NCI-H1694 (cell line): ENCODE data around the gene ZNF418.
A peak's percentile ranks its signal among the peaks of the same experiment; 100 is the strongest.
"Not testable (repeated sequence)": the region's sequence is repeated elsewhere in the genome, so short reads cannot be mapped to it uniquely, and the experiment has no call there.

ENCODE experiments used
- DNase-seq: peaks from one replicate; lab custom pipeline; 2025; lab: John Stamatoyannopoulos, UW

The ZNF418 gene

DNA sequence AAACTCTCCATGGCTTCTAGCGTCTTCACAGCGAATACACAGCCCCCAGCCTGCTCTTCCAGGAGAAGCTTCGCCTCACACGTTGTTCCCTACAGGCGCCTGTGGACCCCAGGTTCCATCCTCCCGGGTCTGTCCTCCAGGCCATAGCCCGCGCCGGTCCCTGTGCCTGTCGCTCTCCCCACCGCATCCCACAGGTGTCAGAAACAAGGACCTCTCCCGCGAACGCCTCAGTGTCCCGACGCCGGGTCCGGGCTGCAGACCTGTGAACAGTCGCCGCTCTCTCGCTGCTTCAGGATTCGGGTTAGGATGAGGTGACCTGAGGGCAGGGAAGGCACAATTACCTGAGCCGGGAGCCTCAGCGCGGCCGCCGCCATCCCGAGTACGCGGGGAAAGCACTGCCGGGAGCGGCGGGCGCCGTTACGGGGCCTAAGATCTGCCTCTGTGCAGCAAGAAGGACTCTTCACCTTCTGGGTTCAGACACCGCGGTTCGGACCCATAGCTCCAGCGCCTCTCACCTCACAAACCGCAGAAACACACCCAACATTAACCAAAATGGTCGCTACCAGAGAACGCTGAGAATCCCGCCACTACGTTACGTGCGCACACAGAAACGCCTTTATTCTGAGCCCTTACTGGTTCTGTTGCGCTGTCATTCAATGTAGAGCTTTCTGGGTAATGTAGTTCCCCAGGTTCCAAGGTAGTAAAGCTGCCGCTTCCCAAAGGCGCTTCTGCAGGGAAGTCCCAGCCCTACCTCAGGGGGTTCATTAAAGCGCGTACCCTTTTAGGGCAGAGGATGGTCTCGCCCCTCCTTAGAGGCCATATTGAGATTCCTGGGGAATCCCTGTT lies at the start of gene ZNF418:
ZNF418 (minus strand) TSS at position 583 of the 846 bp plus-strand sequence. CDS start 1,580 bp downstream, outside the sequence.
- DNase-seq, result no peak

DNA sequence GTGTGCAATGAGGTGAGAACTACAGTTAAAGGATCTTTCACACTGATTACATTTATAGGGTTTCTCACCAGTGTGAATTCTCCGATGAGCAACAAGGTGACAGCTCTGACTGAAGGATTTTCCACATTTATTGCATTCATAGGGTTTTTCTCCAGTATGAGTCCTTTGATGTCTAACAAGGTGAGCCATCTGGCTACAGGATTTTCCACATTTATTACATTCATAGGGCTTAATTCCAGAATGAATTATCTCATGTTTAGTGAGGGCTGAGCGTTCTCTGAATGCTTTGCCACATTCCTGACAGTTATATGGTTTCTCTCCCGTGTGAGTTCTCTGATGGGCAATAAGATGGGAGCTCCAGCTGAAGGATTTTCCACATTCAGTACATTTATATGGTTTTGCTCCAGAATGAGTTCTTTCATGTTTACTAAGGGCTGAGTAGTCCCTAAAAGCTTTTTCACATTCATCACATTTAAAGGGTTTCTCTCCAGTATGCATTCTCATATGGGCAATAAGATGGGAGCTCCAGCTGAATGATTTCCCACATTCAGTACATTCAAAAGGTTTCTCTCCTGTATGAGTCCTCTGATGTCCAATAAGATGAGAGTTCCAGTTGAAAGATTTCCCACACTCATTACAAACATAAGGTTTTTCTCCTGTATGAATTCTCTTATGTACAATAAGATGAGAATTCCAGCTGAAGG lies 43.5 kb upstream of the ZNF418 start:
- DNase-seq, result no peak

DNA sequence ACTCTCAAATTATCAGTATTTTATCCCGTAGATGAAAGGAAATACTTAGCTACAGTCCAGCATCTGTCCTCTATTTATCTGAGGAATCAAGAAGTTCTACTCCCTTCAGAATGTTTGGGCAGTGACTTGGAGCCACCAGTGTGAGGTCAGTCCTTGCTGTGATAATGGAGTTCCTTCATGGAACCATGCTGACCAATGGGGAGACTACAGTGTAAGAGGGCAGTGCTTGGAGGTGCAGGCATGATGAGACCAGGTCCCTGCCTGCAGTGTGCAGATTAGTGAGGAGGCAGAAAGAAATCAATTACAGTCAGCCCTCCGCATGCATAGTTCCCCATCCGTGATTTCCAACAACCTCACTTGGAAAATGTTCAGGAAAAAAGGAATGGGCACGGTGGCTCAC lies 39.2 kb upstream of the ZNF418 start, which contains the start of gene C19orf18:
C19orf18 (minus strand) TSS at position 101 of the 400 bp plus-strand sequence. CDS start 102 bp downstream, outside the sequence.
- no peak for DNase-seq

DNA sequence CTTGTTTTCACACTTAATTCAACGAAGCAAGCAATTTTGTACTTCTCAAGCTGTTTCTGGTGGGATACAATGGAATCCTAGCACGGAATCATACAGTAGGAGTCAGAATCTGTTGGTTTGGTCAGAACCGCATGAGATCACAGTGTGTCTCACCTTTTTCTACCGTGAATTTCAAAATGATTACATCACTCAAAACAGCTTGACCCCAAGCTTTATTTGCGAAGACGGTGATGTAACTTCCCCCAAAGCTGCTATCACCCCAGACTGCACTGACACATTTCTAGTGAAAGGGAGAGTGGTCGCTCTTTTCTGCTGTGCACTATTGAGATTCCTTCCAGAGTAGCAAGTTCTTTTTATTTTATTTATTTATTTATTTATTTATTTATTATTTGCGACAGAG lies 29.6 kb upstream of the ZNF418 start:
- no peak for DNase-seq

DNA sequence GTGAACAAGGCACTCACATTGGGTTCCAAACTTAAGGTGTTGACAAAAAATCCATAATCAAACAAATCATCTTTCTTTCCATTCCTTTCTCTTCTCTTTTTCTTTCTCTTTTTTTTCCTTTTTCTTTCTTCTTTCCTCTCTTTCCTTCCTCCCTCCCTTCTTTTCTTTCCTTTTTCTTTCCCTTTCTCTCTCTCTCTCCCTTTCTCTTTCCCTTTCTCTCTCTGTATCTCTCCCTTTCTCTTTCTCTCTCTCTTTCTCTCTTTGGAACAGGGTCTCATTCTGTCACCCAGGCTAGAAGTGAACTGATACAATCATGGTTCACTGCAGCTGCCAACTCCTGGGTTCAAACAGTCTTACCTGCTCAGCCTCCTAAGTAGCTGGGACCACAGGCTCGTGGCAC lies 26.6 kb upstream of the ZNF418 start:
- DNase-seq, result no peak

DNA sequence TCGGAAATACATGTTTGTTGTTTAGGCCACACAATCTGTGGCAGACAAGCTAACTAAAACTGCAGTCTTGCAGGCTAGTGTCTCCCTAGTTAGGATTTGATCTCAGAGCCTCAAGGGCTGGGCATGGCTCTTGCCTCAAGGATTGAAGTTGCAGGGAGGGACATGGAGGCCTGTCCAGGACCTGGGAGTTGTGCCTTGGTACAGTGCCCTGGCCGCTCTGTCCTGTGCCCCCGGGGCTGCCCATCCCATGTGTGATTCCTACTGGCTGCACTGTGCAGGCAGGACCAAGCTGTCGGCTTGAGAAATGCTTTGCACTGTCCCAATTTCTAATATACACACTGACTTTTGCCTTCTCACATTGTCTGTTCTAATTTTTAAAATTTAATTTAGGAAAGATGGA lies 19.8 kb upstream of the ZNF418 start:
- DNase-seq, result no peak

DNA sequence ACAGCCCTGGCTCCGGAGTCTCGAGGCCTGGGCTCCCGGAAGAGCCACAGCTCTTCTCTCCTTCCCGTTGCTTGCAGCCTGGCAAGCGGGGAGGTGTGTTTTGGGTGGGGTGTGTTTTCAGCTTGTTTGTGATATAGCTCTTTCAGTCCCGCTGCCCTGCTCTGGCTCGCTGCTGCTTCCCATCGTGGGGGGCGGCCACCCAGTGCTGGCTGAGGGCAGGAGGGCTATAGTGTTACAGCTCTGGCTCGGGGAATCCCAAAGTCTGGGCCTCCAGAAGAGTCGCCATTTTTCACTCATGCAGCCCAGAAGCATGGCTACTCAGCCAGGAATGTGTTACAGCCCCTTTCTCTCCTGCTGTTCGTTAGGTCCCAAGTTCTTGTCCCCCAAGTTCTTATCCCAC lies 14.5 kb upstream of the ZNF418 start:
- DNase-seq, result no peak

DNA sequence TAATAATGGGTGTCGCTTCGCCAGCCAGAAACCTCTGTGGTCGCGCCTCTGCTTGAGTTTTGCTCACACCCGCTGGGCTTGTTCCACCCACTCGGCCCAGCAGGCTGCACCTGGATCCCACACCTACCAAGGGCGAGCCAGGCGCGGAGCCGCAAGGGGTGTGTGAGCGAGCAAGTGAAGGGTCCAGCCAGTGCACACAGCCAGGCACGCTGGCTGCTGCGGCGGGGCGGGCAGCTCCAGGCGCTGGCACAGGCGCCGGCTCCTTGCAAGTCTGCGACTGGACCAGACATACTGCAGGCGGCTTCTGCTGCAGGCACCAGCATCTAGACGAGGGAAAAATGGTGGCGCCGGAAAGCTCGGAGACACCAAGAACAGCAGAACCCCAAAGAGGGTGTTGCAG lies 14.1 kb upstream of the ZNF418 start:
- no peak for DNase-seq

DNA sequence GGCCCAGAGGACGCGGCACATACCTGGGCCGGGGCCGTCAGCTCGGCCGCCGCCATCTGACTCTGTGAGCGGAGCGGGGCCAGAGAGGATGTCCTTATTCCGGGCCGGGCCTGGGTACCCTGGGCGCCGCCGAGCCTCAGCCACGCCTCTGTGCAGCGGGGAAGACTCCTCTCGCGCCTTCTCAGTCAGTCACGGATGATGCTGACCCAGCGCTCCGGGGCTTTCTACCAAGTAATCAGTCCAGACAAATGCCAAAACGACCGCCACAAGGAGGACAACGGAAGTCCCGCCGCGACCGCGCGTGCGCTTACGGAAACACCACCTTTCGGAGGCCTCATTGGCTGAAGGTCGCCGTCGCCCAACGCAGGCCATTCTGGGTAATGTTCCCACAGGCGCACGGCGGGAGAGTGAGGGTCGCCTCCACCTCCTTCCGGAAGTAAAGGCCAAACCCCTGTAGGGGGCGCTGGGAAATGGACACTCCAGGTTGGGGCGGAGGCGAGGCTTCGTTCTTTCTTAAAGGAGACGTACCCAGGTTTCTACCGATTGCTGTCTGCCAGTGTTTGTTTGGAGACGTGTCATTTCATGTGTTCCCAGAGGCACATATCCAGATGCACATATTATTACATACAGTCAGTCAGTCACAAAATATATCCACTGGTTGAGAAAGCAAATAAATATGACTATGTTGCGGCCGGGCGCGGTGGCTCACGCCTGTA lies 12.4 kb upstream of the ZNF418 start, which contains the start of gene ZNF256:
ZNF256 (minus strand) TSS at position 288 of the 716 bp plus-strand sequence; CDS start at position 56, 232 bp downstream.
- peak; percentile 94 for DNase-seq

DNA sequence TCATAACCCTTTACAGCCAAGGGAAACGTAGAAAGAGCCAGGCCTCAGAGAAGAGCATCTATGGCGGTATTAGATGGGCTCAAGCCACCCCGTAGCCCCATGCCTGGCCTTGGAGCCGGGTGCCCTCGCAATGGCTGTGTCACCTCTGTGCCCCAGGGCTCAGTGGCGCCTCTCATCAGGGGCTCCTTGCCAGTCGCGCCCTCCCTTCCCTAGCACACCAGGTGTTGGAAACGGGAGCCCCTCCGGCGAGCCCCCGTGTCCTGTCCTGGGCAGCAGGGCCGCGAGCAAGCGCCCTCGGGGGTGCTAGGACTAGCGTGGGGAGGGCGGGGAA lies 11.9 kb upstream of the ZNF418 start:
- DNase-seq, result no peak

DNA sequence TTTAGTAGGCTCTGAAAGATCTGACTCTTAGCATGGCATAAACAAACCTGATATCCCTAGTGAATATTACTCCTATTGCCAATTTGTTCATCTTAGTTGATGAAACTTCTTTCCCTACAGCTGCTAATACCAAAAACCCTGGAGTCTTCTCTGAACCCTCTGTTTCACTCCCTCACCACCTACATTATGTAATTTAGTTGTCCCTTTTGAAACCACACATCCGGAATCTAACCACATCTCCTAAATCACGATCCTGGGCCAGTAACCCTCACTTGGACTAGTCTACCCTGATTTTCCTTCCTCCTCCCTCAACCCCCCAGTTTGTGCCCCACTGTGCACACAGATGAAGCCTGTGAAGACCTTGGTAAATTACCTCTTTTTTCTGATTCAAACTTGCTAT lies 11.1 kb upstream of the ZNF418 start:
- no peak for DNase-seq

DNA sequence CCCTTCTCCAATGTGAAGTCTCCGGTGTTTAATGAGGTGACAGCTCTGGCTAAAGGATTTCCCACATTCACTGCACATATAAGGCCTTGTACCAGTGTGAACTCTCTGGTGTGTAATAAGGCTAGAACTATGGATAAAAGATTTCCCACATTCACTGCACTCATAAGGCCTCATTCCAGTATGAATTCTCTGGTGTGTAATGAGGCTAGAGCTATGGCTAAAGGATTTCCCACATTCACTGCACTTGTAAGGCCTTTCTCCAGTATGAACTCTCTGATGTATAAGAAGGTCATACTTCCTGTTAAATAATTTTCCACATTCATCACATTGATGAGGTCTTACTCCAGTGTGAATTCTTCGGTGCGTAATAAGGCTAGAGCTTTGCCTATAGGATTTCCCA lies 6.4 kb upstream of the ZNF418 start:
- no peak for DNase-seq

DNA sequence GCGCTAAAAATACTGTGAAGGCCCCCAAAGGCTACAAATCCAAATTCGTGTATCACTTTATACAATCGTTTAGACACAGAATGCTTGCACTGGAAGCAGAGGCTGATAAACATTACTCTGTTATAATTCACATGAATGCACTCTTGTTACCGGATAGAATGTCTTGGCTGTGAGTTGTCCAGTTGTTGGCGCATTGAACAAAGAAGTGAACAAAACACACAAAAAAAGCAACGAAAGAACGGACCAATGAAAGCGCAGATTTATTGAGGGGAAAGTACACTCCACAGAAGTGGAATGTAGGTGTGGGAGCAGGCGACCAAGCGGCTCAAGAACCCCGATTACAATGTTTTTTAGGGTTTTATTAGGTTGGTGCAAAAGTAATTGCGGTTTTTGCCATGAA lies 529 bp upstream of the ZNF418 start:
- DNase-seq, result no peak

DNA sequence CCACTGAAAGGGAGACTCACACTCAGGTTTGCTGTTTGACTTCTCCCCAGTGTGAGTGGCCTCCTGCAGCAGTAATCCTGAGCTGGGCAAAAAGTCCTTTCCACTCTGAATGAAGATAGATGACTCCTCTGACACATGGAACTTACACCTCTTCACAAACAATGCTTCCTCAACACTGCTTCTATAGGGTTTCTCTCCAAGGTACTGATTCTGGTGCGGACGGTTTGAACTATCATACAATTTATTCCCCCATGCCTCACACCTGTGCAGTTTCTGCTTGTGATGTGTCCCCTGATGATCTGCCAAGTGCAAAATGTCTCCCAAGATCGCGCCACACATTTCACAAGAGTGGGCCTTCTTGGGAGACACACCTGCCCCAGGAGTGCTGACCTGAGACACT lies 7.6 kb downstream of the ZNF418 start:
- DNase-seq, result no peak

DNA sequence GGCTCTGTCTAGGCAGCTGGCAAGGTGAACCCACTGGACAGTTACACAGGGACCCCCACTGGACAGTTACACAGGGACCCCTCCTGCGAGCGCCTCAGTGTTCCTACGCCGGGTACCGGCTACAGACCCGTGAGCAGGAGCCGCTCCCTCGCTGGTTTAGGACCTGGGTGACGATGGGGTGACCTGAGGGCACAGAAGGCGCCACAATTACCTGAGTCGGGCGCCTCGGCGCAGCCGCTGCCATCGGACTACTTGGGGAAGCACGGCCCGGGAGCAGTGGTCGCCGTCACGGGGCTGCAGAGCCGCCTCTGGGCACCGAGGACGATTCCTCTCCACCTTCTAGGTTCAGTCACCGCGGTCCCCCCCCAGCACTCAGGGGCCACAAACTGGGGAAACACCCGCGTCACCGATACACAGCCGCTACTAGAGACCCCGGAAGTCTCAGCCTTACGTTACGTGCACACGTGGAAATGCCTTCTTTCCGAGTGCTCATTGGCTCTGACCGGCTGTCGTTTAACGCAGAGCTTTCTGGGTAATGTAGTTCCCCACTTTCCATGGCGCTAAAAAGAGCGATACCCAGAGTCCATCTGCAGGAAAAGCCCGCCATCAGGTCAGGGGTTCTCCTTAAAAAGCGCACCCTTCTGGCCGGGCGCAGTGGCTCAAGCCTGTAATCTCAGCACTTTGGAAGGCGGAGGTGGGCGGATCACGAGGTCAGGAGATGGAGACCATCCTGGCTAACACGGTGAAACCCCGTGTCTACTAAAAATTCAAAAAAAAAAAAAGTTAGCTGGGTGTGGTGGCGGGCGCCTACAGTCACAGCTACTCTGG lies 18.8 kb downstream of the ZNF418 start, which contains the start of gene ZNF417:
ZNF417 (minus strand) TSS at position 425 of the 828 bp plus-strand sequence; CDS start at position 244, 181 bp downstream.
- peak; percentile 93 for DNase-seq

DNA sequence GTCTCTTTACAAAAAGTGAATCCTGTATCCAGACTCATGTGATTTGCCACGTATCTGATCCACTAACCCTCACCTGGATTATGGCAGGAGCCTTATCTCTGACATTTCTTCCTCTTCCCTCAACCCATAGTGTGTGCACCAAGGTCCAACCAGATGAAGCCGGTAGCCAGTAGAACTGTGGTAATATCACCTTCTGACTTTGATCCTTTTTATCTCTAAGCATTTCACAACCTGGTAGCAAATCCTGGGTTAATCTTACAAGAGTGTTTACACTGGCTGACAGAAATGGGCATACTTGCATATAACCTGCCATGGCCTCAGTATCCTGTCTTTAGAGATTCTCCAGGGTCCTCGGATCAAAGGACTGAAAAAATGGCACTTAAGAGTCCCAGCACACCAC lies 20.7 kb downstream of the ZNF418 start:
- DNase-seq, result no peak

DNA sequence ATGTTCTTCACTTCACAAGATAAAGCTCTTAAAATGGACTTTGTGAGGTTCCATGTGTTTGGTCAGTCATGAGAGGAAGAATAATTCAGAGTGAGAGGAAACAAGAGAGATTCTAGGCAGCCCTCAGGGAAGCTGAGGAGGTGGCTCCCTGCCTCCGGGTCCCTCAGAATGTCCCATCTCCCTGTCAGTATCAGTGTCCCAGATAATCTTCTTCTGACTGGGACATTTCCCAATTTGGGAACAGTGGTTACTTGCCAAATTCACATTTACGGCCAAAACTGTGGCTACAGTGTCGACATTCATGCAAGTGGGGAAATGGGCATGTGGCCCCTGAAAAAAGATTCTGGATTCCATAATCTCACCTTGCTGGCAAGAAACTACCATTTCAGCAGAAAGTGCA lies 27.8 kb downstream of the ZNF418 start:
- DNase-seq, result no peak

DNA sequence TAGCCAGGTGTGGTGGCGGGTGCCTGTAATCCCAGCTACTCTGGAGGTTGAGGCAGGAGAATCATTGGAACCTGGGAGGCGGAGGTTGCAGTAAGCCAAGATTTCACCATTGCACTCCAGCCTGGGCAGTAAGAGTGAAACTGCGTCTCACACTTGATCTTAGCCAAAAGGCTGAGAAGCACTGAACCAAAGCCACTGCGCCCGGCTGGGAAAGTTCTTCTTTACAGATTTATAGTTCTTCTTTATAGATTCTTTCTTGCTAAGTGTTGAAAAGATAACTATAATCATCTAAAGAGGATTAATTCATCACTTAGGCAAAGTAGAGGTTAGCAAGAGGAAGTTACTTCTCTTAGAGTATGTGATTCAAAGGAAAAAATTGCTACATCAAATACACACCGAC lies 29.9 kb downstream of the ZNF418 start:
- no peak for DNase-seq

DNA sequence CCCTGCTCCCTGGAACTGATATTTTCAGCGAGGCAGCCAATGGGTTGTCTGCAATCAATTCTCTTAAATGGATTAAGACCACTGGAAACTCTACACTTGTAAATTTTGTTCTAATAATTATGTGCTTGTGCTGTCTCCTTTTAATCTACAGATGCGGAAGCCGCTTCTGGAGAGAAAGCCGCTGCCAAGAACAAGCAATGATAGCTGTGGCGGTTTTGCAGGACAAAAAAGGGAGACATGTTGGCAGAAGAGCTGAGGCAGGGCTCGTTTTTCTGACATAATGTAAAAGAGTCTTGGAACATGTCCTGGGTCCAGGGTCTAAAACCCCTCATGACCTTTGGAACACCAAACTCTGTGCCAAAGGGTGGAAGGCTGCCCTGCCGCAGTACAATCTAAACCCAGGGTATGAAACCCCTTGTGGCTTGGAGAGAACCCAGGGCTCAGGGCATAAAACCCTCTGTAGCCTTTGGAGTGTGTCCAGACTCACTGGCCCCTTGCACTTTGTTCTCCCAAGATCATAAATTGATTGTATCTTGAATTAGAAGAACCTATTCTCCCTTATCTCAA lies 31.5 kb downstream of the ZNF418 start:
- no peak for DNase-seq

DNA sequence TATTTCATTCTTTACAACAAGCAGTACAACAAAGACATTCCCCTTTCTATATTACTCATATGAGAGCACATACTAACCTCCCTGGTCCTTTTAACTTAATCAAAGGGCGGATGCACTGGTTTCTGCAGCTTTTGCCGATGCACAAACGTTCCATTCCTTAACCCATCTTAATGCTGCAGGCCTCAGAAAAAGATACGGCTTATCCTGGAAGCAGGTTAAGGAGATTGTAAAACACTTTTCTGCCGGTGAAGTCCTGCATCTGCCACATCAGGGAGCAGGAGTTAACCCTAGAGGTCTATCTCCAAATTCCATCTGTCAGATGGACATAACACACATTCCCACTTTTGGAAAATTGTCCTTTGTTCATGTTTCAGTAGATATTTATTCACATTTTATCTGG lies 34.9 kb downstream of the ZNF418 start:
- DNase-seq, result no peak

DNA sequence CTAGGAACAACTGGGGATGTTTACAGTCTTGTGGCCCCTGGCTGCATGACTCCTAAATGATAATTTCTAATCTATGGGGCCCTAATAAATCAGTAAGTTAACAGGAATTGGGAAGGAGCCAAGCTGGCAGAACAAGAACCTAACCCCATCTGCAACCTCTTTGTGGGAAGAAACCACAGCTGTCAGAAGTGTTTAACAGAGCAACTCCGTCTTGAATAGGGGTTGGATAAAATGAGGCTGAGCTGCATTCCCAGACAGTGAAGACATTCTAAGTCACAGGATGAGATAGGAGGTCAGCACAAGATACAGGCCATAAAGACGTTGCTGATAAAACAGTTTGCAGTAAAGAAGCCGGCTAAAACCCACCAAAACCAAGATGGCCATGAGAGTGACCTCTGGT lies 44.5 kb downstream of the ZNF418 start:
- DNase-seq, result not testable (repeated sequence)
